WERI-Rb-1 (cell line): ENCODE results near the gene REXO5.
"Not testable (repeated sequence)": the region's sequence is repeated elsewhere in the genome, so short reads cannot be mapped to it uniquely, and the experiment has no call there.

Source experiments
- DNase-seq: peaks from one replicate; pipeline ENCODE4 v3.0.0-alpha.2; 2020
- H3K27ac ChIP-seq: fragments of 250-450 bp; sonication (Bioruptor Pico); 2 replicates; pipeline ENCODE4 v1.5.1; 2020; ENCODE audit warnings: mild to moderate bottlenecking, moderate library complexity
- H3K27me3 ChIP-seq: fragments of 250-450 bp; sonication (Bioruptor Pico); 2 replicates; pipeline ENCODE4 v1.5.1; 2021; ENCODE audit warnings: mild to moderate bottlenecking, low read depth, moderate library complexity; ENCODE audit not compliant: insufficient read depth, severe bottlenecking
- H3K36me3 ChIP-seq: fragments of 250-450 bp; sonication (Bioruptor Pico); 2 replicates; pipeline ENCODE4 v1.5.1; 2020; ENCODE audit warnings: mild to moderate bottlenecking, moderate library complexity
- H3K4me3 ChIP-seq: 2 replicates; pipeline ENCODE4 v1.5.1; 2011; ENCODE audit warnings: low read depth, mild to moderate bottlenecking, control low read depth, low read length
- H3K9me3 ChIP-seq: fragments of 250-450 bp; sonication (Bioruptor Pico); 2 replicates; pipeline ENCODE4 v1.5.1; 2021; ENCODE audit warnings: mild to moderate bottlenecking, moderate library complexity; ENCODE audit not compliant: severe bottlenecking
- TF ChIP-seq, protein P1 (sequence below): IDR thresholded peaks from 2 replicates; pipeline ENCODE4 v1.5.1; 2011; ENCODE audit warnings: low read depth, mild to moderate bottlenecking, control low read depth, inconsistent platforms, low read length

Gene REXO5

DNA sequence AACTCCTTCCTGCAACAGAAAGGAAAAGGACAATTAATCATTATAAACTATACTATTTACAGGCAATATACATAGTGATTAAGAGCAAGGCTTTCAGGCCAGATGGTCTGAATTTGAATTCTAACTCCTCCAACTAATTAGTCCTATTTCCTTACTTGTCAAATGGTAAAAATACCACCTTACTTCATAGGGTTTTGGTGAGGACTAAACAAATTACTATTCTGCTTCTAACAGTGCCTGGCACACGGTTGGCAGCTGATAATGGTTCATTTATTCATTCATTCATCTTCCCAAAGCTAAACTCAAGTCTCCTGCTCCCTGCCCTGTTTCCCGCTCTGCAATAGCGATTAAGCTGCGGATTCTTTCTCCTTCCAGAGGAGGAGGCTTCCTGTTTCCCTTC lies 54.0 kb downstream of the REXO5 start:
- H3K27me3 ChIP-seq, result no peaks in the 10 kb centered on the region
- peak overlapping the region; percentile 69 for H3K27ac ChIP-seq
- DNase-seq, result no peak
- peaks cover 75% of the 10 kb centered on the region for H3K36me3 ChIP-seq
- TF ChIP-seq, protein P1, sequence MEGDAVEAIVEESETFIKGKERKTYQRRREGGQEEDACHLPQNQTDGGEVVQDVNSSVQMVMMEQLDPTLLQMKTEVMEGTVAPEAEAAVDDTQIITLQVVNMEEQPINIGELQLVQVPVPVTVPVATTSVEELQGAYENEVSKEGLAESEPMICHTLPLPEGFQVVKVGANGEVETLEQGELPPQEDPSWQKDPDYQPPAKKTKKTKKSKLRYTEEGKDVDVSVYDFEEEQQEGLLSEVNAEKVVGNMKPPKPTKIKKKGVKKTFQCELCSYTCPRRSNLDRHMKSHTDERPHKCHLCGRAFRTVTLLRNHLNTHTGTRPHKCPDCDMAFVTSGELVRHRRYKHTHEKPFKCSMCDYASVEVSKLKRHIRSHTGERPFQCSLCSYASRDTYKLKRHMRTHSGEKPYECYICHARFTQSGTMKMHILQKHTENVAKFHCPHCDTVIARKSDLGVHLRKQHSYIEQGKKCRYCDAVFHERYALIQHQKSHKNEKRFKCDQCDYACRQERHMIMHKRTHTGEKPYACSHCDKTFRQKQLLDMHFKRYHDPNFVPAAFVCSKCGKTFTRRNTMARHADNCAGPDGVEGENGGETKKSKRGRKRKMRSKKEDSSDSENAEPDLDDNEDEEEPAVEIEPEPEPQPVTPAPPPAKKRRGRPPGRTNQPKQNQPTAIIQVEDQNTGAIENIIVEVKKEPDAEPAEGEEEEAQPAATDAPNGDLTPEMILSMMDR, result no peak
- H3K9me3 ChIP-seq, result peaks cover 7% of the 10 kb centered on the region
- no peak overlapping the region for H3K4me3 ChIP-seq

DNA sequence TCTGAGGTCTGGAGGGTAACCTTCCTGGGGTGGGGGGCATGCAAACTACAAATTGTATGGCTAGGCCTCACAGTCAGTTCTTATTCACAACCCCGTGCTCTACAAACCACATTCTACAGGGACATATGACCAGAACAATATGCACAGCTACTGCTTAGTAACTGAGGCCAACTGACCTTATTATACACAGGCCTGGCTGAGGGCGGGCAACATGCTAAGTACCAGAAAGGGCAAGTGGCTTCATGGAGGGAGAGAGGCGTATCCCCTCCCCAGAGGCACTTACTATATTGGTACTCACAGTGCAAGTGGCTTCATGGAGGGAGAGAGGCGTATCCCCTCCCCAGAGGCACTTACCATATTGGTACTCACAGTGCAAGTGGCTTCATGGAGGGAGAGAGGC lies 54.7 kb downstream of the REXO5 start:
- Histone ChIP-seq H3K27ac (peak overlapping the region; percentile 69), H3K36me3 (peaks cover 69% of the 10 kb centered on the region)
- H3K9me3 ChIP-seq, DNase-seq, H3K27me3 ChIP-seq, H3K4me3 ChIP-seq: not testable (repeated sequence)

- H3K4me3 ChIP-seq, result no peak overlapping the region
- peak overlapping the region; percentile 98 for H3K27ac ChIP-seq
- no peaks in the 10 kb centered on the region for H3K27me3 ChIP-seq
- DNase-seq, result no peak
- peaks cover 7% of the 10 kb centered on the region for H3K9me3 ChIP-seq
- TF ChIP-seq, protein P1, result no peak
- peaks cover 57% of the 10 kb centered on the region for H3K36me3 ChIP-seq
Measured at GRCh38 chr16:20862162-20862960, 56.0 kb downstream of the REXO5 start.

DNA sequence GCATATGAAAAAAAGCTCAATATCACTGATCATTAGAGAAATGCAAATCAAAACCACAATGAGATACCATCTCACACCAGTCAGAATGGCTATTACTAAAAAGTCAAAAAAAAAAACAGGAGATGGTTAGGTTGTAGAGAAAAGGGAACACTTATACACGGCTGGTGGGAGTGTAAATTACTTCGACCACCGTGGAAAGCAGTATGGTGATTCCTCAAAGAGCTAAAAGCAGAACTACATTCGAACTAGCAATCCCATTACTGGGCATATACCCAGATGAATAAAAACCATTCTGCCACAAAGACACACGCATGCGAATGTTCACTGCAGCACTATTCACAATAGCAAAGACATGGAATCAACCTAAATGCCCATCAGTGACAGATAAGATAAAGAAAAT lies 58.0 kb downstream of the REXO5 start:
- not testable (repeated sequence) for DNase-seq
- Histone ChIP-seq H3K36me3 (peaks cover 57% of the 10 kb centered on the region), H3K27ac (peak overlapping the region; percentile 98)

GRCh38 chr16:20865420-20866131 lies 59.2 kb downstream of the REXO5 start:
- DNase-seq, result no peak
- no peaks in the 10 kb centered on the region for H3K27me3 ChIP-seq
- peaks cover 47% of the 10 kb centered on the region for H3K36me3 ChIP-seq
- peak overlapping the region; percentile 15 for H3K4me3 ChIP-seq
- H3K27ac ChIP-seq, result peak overlapping the region; percentile 98
- TF ChIP-seq, protein P1, result no peak
- peaks cover 7% of the 10 kb centered on the region for H3K9me3 ChIP-seq

More for the DNA sequence above, 58.0 kb downstream of the REXO5 start:
- H3K4me3 ChIP-seq, H3K9me3 ChIP-seq, H3K27me3 ChIP-seq: not testable (repeated sequence)

- Histone ChIP-seq H3K36me3 (peaks cover 47% of the 10 kb centered on the region), H3K9me3 (peaks cover 7% of the 10 kb centered on the region), H3K4me3 (peak overlapping the region; percentile 27), H3K27me3 (no peaks in the 10 kb centered on the region), H3K27ac (peak overlapping the region; percentile 98)
- TF ChIP-seq, protein P1, result no peak
- peak; percentile 100 for DNase-seq
Measured at GRCh38 chr16:20866145-20866772, 59.9 kb downstream of the REXO5 start.
